Epithelial cell of proximal tubule (primary cell): ENCODE measurements around the gene QSOX1. TPM values are rescaled to one million over a fixed set of nuclear protein-coding genes. Genes with fewer than 3 reads are reported as not detected.

ENCODE experiments used
- DNase-seq: peaks from one replicate; pipeline ENCODE4 v3.0.0-alpha.2; 2011; ENCODE audit warnings: low read depth
- H3K4me3 ChIP-seq: 2 replicates; pipeline ENCODE4 v1.5.1; 2011; ENCODE audit warnings: low read depth, mild to moderate bottlenecking, low read length
- total RNA-seq: library from RNA; depleted of rRNA; stranded (reverse); fragments of >200 nt; gene quantifications from 2 replicates; pipeline ENCODE4 v1.2.3, GENCODE V29; 2015
- TF ChIP-seq, protein P1 (sequence below): conservative IDR thresholded peaks from 2 replicates; pipeline ENCODE4 v1.5.1; 2012; ENCODE audit warnings: low read depth, mild to moderate bottlenecking, low read length

Gene QSOX1
- total RNA-seq, 1 donor from 2014 or later: 247 TPM

DNA sequence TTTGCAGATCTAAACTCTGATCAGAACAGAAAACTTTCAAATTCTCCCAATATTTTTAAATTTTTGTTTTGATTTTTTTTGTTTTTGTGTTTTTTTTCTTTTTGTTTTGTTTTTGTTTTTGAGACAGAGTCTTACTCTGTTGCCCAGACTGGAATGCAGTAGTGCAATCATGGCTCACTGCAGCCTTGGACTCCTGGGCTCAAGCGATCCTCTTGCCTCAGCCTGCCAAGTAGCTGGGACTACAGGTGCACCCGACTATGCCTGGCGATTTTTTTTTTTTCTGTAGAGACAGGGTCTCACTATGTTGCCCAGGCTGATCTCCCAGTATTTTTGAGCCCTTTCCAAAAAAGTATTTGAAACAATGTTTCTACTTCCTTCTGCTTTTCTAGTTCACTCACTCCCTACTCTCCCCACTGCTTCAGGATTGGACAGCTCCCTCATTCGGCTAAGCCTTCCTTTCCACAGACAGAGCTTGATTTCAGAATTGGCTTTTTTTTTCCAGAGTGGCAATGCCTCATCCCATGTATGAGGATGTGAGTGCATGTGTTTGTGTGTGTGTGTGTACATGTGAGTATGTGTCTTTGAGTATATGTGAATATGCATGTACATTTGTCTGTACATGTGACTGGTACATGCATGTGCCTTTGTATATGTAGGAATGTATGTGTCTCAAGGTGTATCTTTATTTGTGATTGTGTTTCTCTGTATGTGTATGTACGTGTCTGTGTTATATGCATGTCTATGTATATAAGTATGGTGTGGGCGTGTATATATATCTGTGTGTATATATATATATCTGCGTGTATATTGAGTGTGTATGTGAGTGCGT lies 87.3 kb downstream of the QSOX1 start:
- DNase-seq: no peak
- no peak overlapping the region for H3K4me3 ChIP-seq
- TF ChIP-seq, protein P1, sequence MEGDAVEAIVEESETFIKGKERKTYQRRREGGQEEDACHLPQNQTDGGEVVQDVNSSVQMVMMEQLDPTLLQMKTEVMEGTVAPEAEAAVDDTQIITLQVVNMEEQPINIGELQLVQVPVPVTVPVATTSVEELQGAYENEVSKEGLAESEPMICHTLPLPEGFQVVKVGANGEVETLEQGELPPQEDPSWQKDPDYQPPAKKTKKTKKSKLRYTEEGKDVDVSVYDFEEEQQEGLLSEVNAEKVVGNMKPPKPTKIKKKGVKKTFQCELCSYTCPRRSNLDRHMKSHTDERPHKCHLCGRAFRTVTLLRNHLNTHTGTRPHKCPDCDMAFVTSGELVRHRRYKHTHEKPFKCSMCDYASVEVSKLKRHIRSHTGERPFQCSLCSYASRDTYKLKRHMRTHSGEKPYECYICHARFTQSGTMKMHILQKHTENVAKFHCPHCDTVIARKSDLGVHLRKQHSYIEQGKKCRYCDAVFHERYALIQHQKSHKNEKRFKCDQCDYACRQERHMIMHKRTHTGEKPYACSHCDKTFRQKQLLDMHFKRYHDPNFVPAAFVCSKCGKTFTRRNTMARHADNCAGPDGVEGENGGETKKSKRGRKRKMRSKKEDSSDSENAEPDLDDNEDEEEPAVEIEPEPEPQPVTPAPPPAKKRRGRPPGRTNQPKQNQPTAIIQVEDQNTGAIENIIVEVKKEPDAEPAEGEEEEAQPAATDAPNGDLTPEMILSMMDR: no peak

GRCh38 chr1:180243517-180244221 lies 89.0 kb downstream of the QSOX1 start:
- DNase-seq: no peak
- TF ChIP-seq, protein P1: peak; percentile 2

DNA sequence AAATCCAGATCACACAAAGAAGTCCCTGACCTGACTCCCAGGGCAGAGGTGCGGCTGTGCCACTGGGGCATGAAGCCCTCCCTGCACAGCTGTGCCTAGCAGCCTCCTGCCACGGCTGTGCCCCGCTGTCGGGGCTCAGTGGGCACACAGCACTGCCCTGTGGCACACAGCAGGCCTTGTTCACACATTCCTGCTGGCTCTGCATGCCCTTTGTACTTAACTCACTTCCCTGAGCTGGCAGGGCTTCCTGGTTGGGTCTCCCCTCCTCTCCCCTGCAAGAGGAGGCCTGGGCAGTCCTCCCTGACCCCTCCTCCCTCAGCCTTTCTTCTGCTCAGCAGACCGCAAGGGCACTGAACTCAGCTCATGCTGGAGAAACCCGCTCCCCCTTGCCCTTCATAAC lies 90.2 kb downstream of the QSOX1 start:
- no peak overlapping the region for H3K4me3 ChIP-seq
- TF ChIP-seq, protein P1: no peak
- no peak for DNase-seq

More at GRCh38 chr1:180243517-180244221, 89.0 kb downstream of the QSOX1 start:
- no peak overlapping the region for H3K4me3 ChIP-seq

GRCh38 chr1:180246579-180246978 lies 91.9 kb downstream of the QSOX1 start:
- H3K4me3 ChIP-seq: no peak overlapping the region
- DNase-seq: no peak
- TF ChIP-seq, protein P1: no peak

DNA sequence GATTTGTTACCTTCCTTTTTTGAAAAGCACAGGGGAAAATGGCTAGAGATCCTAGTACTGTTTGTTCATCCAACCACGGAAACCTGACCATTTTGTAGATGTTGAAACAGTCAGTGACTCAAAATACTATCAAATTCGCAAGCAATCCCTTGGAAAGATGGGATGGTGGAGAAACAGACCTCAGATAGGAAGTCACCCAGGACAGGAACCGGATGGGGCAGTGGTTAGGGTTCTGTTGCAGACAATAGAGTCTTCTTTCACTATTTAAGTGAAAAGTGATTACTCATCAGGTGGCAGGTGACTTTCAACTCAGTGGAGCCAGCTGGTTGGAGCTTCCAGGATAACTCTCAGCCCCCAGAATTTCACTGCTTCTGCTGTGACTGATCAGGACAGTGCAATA lies 92.4 kb downstream of the QSOX1 start:
- DNase-seq: no peak
- TF ChIP-seq, protein P1: no peak
- H3K4me3 ChIP-seq: no peak overlapping the region

DNA sequence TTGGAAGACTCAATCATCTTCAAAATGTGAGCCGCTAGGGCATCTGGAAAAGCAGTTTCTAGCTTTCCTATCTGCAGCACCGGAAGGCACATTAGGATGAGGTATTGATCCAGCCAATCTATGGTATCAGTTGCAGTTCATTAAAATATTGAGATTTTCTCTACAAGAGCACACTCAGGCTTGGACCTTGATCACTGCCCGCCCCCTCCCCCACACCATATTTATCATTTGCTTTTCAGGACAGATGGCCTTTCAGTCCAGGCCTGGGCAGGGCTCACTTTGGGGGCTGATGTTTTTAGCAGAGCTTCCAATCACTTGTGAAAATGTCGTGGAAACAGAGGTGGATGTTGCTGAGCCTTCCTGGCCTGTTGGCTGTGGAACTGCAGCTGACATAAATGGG lies 92.9 kb downstream of the QSOX1 start:
- TF ChIP-seq, protein P1: no peak
- DNase-seq: no peak
- H3K4me3 ChIP-seq: no peak overlapping the region
